Measurements from ENCODE around the gene SLC25A17. TPM values are rescaled to one million over a fixed set of nuclear protein-coding genes. Genes with fewer than 3 reads are reported as not detected.
"Not testable (repeated sequence)": the region's sequence is repeated elsewhere in the genome, so short reads cannot be mapped to it uniquely, and the experiment has no call there.

Gene SLC25A17
- total RNA-seq, 4 donors from 2014 or later = 5.8 to 9.6 (median 8.4) TPM

DNA sequence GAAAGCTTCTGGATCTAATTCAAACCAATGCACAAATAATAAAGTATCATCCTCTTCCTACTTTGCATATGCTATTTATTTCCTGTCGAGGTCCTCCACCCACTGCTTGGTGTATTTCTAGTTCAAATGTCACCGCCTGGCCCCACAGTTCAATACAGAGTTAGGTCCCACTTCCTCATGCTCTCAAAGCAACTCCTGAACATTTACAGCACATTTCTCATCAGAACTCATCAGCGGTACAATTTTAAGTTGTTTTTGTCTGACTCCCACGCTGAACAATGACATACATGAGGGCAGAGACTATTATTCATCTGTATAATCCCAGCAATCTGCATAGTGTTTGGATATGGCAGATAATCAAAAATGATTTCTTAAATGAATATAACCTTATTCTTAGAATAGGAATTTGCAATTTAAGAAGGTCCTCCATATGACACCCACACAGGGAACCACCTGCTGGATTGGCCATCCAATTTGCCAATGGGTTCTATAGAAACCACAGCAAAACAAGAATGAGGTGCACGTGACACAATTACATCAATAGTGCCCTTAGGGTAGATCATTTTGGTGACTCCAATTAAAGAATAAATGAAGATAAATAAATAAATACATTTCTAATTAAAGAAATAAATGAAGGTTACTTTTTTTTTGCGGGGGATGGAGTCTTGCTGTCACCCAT is 54.2 kb downstream of the SLC25A17 start:
- WGBS = 75% methylated on average over 6 of the region's 6 CpGs
- intact Hi-C loops (cut with DNase I) = loop anchor here (5.0 kb wide), 1 partner anchor 83 kb away; no protein-coding TSS in a partner anchor
- DNase-seq (ENCODE audit: extremely low spot score) = no peak
- no peak overlapping the region for H3K27ac ChIP-seq (replicated peaks in 1 of 4)
- no peaks in the 10 kb centered on the region for H3K9me3 ChIP-seq
- no peaks in the 10 kb centered on the region for H3K27me3 ChIP-seq
- TF ChIP-seq EP300 (IDR thresholded peaks at IDR 0.05) (no peak), POLR2A (IDR thresholded peaks at IDR 0.05; ENCODE audit: low read depth) (no peak), POLR2AphosphoS5 (IDR thresholded peaks at IDR 0.05) (no peak)
- TF ChIP-seq, protein P1, sequence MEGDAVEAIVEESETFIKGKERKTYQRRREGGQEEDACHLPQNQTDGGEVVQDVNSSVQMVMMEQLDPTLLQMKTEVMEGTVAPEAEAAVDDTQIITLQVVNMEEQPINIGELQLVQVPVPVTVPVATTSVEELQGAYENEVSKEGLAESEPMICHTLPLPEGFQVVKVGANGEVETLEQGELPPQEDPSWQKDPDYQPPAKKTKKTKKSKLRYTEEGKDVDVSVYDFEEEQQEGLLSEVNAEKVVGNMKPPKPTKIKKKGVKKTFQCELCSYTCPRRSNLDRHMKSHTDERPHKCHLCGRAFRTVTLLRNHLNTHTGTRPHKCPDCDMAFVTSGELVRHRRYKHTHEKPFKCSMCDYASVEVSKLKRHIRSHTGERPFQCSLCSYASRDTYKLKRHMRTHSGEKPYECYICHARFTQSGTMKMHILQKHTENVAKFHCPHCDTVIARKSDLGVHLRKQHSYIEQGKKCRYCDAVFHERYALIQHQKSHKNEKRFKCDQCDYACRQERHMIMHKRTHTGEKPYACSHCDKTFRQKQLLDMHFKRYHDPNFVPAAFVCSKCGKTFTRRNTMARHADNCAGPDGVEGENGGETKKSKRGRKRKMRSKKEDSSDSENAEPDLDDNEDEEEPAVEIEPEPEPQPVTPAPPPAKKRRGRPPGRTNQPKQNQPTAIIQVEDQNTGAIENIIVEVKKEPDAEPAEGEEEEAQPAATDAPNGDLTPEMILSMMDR (IDR thresholded peaks at IDR 0.05) = no peak
- H3K4me1 ChIP-seq = peaks cover 0 to 6% (median 2%) of the 10 kb centered on the region in 4 donors
- no peak overlapping the region for H3K4me3 ChIP-seq
- peaks cover 0 to 10% (median 4%) of the 10 kb centered on the region in 4 donors for H3K36me3 ChIP-seq

DNA sequence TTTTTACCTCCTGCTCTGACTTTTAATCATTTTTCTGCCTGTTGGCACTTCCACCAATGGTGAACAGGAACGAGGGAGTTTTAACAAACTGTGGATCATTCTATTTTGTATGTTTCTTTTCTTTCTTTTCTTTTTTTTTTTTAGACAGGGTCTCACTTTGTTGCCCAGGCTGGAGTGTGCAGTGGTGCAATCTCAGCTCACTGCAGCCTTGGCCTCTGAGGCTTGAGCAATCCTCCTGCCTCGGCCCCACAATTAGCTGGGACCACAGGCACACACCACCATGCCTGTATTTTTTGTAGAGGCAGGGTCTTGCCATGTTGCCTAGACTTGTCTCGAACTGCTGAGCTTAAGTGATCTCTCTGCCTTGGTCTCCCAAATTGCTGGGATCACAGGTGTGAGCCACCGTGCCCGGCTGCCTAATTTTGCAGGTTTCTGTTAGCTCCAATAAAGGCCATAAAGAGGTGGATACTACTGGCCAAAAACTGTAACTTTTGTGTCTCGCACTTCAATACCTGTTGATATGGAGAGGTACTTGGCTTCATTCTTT is 59.8 kb downstream of the SLC25A17 start:
- DNase-seq (ENCODE audit: extremely low spot score) = no peak
- TF ChIP-seq EP300 (IDR thresholded peaks at IDR 0.05) (no peak), POLR2A (IDR thresholded peaks at IDR 0.05; ENCODE audit: low read depth) (no peak)
- TF ChIP-seq, protein P1 (IDR thresholded peaks at IDR 0.05) = no peak
- Histone ChIP-seq H3K9me3 (no peaks in the 10 kb centered on the region), H3K27me3 (no peaks in the 10 kb centered on the region), H3K36me3 (no peaks in the 10 kb centered on the region), H3K4me1 (peaks cover 0 to 9% (median 3%) of the 10 kb centered on the region in 4 donors), H3K27ac (replicated peaks in 1 of 4) (no peak overlapping the region), H3K4me3 (no peak overlapping the region)
- intact Hi-C loops (cut with DNase I) = no loop called here
- WGBS = 91% methylated on average over 6 of the region's 6 CpGs

DNA sequence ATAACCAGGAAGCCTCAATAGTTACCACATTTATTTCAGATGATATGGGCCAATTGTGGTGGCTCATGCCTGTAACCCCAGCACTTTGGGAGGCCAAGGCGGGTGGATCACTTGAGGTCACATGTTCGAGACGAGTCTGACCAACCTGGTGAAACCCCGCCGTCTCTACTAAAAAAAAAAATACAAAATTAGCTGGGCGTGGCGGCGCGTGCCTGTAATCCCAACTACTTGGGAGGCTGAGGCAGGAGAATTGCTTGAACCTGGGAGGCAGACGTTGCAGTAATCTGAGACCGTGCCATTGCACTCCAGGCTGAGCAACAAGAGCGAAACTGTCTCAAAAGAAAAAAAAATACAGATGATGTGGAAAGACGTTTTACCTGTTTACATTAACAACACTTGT is 60.3 kb downstream of the SLC25A17 start:
- H3K4me3 ChIP-seq; intact Hi-C loops (cut with DNase I); H3K27ac ChIP-seq (replicated peaks in 1 of 4); H3K27me3 ChIP-seq; DNase-seq (ENCODE audit: extremely low spot score); H3K36me3 ChIP-seq; H3K4me1 ChIP-seq; H3K9me3 ChIP-seq: not testable (repeated sequence)
- WGBS = 92% methylated on average over 13 of the region's 13 CpGs

DNA sequence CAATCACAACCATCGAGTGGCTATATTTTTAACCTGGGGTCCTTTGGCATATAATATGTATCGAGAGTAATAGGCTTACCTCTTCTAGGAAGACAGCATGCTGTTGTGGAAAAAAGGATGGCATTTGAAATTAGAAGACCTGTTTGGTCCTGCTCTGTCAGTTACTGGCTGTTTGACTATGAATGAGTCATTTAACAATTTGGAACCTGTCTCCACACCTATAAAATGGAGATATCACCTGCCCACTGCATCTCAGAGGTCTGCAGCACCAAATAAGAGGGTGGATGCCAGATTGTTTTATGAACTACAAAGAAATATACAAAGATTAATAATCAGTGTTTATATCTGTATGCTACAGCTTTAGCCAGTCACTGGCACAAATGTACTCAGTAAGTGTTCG is 60.8 kb downstream of the SLC25A17 start:
- no peak for TF ChIP-seq POLR2AphosphoS5 (IDR thresholded peaks at IDR 0.05)
- TF ChIP-seq EP300 (IDR thresholded peaks at IDR 0.05) = no peak
- intact Hi-C loops (cut with DNase I) = no loop called here
- WGBS = 87% methylated on average over 3 of the region's 3 CpGs
- Histone ChIP-seq H3K27ac (replicated peaks in 1 of 4) (no peak overlapping the region), H3K9me3 (no peaks in the 10 kb centered on the region), H3K27me3 (no peaks in the 10 kb centered on the region), H3K36me3 (no peaks in the 10 kb centered on the region), H3K4me1 (peaks cover 0 to 9% (median 3%) of the 10 kb centered on the region in 4 donors), H3K4me3 (no peak overlapping the region)
- no peak for DNase-seq (ENCODE audit: extremely low spot score)

DNA sequence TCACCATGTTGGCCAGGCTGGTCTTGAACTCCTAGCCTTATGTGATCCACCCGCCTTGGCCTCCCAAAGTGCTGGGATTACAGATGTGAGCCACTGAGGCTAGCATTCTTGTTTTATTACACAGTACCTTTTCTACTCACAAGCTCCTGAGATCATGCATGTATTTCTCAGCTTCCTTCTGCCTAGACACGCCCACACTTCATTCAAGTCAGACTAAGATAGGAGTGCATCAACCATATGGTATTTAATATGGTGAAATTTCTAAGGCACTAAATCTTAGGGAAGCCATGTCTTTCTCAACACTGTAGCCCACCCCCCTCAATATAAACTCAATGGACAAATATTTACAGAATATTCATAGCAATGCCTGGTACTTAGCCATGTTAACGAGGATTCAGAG is 62.1 kb downstream of the SLC25A17 start:
- intact Hi-C loops (cut with DNase I) = no loop called here
- no peaks in the 10 kb centered on the region for H3K9me3 ChIP-seq

More for the DNA sequence above, 62.1 kb downstream of the SLC25A17 start:
- no peak overlapping the region for H3K4me3 ChIP-seq
- no peak for TF ChIP-seq EP300 (IDR thresholded peaks at IDR 0.05)
- TF ChIP-seq POLR2AphosphoS5 (IDR thresholded peaks at IDR 0.05) = no peak
- TF ChIP-seq, protein P1 (IDR thresholded peaks at IDR 0.05) = no peak
- TF ChIP-seq POLR2A (IDR thresholded peaks at IDR 0.05; ENCODE audit: low read depth) = no peak
- no peak for DNase-seq (ENCODE audit: extremely low spot score)
- H3K27ac ChIP-seq (replicated peaks in 1 of 4) = no peak overlapping the region
- peaks cover 0 to 9% (median 3%) of the 10 kb centered on the region in 4 donors for H3K4me1 ChIP-seq
- H3K36me3 ChIP-seq = no peaks in the 10 kb centered on the region
- WGBS = 93% methylated on average over 3 of the region's 3 CpGs
- no peaks in the 10 kb centered on the region for H3K27me3 ChIP-seq

Data from esophagus muscularis mucosa (tissue), 4 donors.